ENCODE data around the gene TUG1.

GRCh38 chr22:30982512-30982911 is 13.4 kb downstream of the TUG1 start:
- TF ChIP-seq EZH2 (optimal IDR thresholded peaks at IDR 0.05; ENCODE audit: low read depth, low read length) (no peak), CTCF (IDR thresholded peaks at IDR 0.05; ENCODE audit: low read length) (no peak), EZH2phosphoT487 (IDR thresholded peaks at IDR 0.05; ENCODE audit: low read length) (no peak)

All from MM.1S (cell line).